Astrocyte (in vitro differentiated cells and primary cell): ENCODE results near the gene MAML2. TPM values are rescaled to one million over a fixed set of nuclear protein-coding genes. Genes with fewer than 3 reads are reported as not detected.

Source experiments
- DNase-seq: peaks from one replicate; pipeline ENCODE4 v3.0.0-alpha.2; 2010; ENCODE audit warnings: low read depth
- FAIRE-seq: peaks from 2 replicates; lab custom pipeline; 2011; peaks lifted over from hg19 to GRCh38; lab: Jason Lieb, UNC
- H2AFZ ChIP-seq: 2 replicates; pipeline ENCODE4 v1.6.0; 2012; ENCODE audit warnings: low read depth, low read length, inconsistent platforms
- H3K27ac ChIP-seq: 2 replicates; pipeline ENCODE4 v1.5.1; 2011; ENCODE audit warnings: low read depth, low read length, inconsistent platforms
- H3K27me3 ChIP-seq: 2 replicates; pipeline ENCODE4 v1.6.0; 2011; ENCODE audit warnings: low read length, inconsistent platforms; ENCODE audit not compliant: insufficient read depth
- H3K36me3 ChIP-seq: 2 replicates; pipeline ENCODE4 v1.5.1; 2011; ENCODE audit warnings: low read length, inconsistent platforms; ENCODE audit not compliant: insufficient read depth
- H3K4me1 ChIP-seq: 2 replicates; pipeline ENCODE4 v1.5.1; 2011; ENCODE audit warnings: low read length, inconsistent platforms; ENCODE audit not compliant: insufficient read depth
- H3K4me2 ChIP-seq: 2 replicates; pipeline ENCODE4 v1.6.0; 2012; ENCODE audit warnings: low read length, inconsistent platforms
- H3K4me3 ChIP-seq: 2 replicates; pipeline ENCODE4 v1.5.1; 2011; ENCODE audit warnings: low read depth, mild to moderate bottlenecking, low read length, inconsistent platforms; ENCODE audit not compliant: insufficient read depth
- H3K79me2 ChIP-seq: 2 replicates; pipeline ENCODE4 v1.6.0; 2012; ENCODE audit warnings: mild to moderate bottlenecking, low read length, inconsistent platforms; ENCODE audit not compliant: insufficient read depth
- H3K9ac ChIP-seq: 2 replicates; pipeline ENCODE4 v1.6.0; 2012; ENCODE audit warnings: mild to moderate bottlenecking, low read length, inconsistent platforms
- H3K9me3 ChIP-seq: 2 replicates; pipeline ENCODE4 v1.5.1; 2012; ENCODE audit warnings: low read depth, mild to moderate bottlenecking, low read length, inconsistent platforms; ENCODE audit not compliant: insufficient read depth
- H4K20me1 ChIP-seq: 2 replicates; pipeline ENCODE4 v1.6.0; 2012; ENCODE audit warnings: low read length, inconsistent platforms; ENCODE audit not compliant: insufficient read depth
- H3K27ac Mint-ChIP-seq: one replicate; pipeline ENCODE4 v1.8.0; 2021; ENCODE audit warnings: mild to moderate bottlenecking, mixed read lengths; ENCODE audit not compliant: unreplicated experiment
- H3K27me3 Mint-ChIP-seq: one replicate; pipeline ENCODE4 v1.8.0; 2021; ENCODE audit warnings: low read depth, mixed read lengths; ENCODE audit not compliant: unreplicated experiment
- H3K36me3 Mint-ChIP-seq: one replicate; pipeline ENCODE4 v1.8.0; 2021; ENCODE audit warnings: low read depth, mixed read lengths; ENCODE audit not compliant: unreplicated experiment
- H3K4me1 Mint-ChIP-seq: one replicate; pipeline ENCODE4 v1.8.0; 2021; ENCODE audit warnings: low read depth, mixed read lengths; ENCODE audit not compliant: unreplicated experiment
- H3K4me3 Mint-ChIP-seq: one replicate; pipeline ENCODE4 v1.8.0; 2021; ENCODE audit warnings: mild to moderate bottlenecking, moderate library complexity, mixed read lengths; ENCODE audit not compliant: unreplicated experiment
- H3K9me3 Mint-ChIP-seq: one replicate; pipeline ENCODE4 v1.8.0; 2021; ENCODE audit warnings: mild to moderate bottlenecking, mixed read lengths; ENCODE audit not compliant: unreplicated experiment
- CTCF ChIP-seq: IDR thresholded peaks from 2 replicates; pipeline ENCODE4 v1.5.1; 2011; ENCODE audit warnings: low read depth, mild to moderate bottlenecking, inconsistent platforms, low read length, moderate library complexity; ENCODE audit not compliant: insufficient read depth
- EZH2 ChIP-seq: IDR thresholded peaks from 2 replicates; pipeline ENCODE4 v1.6.1; 2012; ENCODE audit warnings: mild to moderate bottlenecking, low read length, inconsistent platforms; ENCODE audit not compliant: insufficient read depth
- total RNA-seq: library from RNA; stranded (reverse); gene quantifications from 2 replicates; pipeline ENCODE4 v1.2.1, GENCODE V29; 2021

The MAML2 gene
- total RNA-seq, 1 donor from 2014 or later = 27.4 TPM

GRCh38 chr11:96265220-96265737 is 77.7 kb downstream of the MAML2 start:
- no peak for DNase-seq
- Histone ChIP-seq H2AFZ (no peak overlapping the region), H3K27me3 (no peaks in the 10 kb centered on the region), H3K36me3 (no peaks in the 10 kb centered on the region), H4K20me1 (peaks cover 9% of the 10 kb centered on the region), H3K4me1 (peaks cover 17% of the 10 kb centered on the region), H3K79me2 (peaks cover 56% of the 10 kb centered on the region), H3K9ac (no peak overlapping the region), H3K27ac (no peak overlapping the region), H3K9me3 (no peaks in the 10 kb centered on the region), H3K4me3 (no peak overlapping the region), H3K4me2 (no peak overlapping the region)
- Mint-ChIP-seq H3K4me3 (no peak overlapping the region), H3K36me3 (peaks cover 9% of the 10 kb centered on the region), H3K9me3 (no peaks in the 10 kb centered on the region), H3K27ac (no peak overlapping the region), H3K27me3 (no peaks in the 10 kb centered on the region), H3K4me1 (peaks cover 34% of the 10 kb centered on the region)
- TF ChIP-seq CTCF = no peak
- TF ChIP-seq EZH2 = no peak
- FAIRE-seq = no peak

GRCh38 chr11:96264364-96264763 is 78.6 kb downstream of the MAML2 start:
- no peak overlapping the region for H2AFZ ChIP-seq
- H3K79me2 ChIP-seq = peaks cover 53% of the 10 kb centered on the region
- TF ChIP-seq CTCF (no peak), EZH2 (no peak)
- H3K9me3 ChIP-seq = no peaks in the 10 kb centered on the region
- no peak overlapping the region for H3K4me3 ChIP-seq
- DNase-seq (peak; percentile 23), FAIRE-seq (no peak)
- peaks cover 42% of the 10 kb centered on the region for H3K4me1 Mint-ChIP-seq
- H3K36me3 ChIP-seq = no peaks in the 10 kb centered on the region
- H3K4me2 ChIP-seq = no peak overlapping the region
- H3K27me3 ChIP-seq = no peaks in the 10 kb centered on the region
- H3K27ac ChIP-seq = no peak overlapping the region
- H3K27ac Mint-ChIP-seq = peak overlapping the region; percentile 15
- peaks cover 26% of the 10 kb centered on the region for H3K4me1 ChIP-seq
- H3K4me3 Mint-ChIP-seq = no peak overlapping the region
- H3K9ac ChIP-seq = no peak overlapping the region
- H3K9me3 Mint-ChIP-seq = no peaks in the 10 kb centered on the region
- peaks cover 9% of the 10 kb centered on the region for H4K20me1 ChIP-seq
- H3K36me3 Mint-ChIP-seq = peaks cover 9% of the 10 kb centered on the region
- no peaks in the 10 kb centered on the region for H3K27me3 Mint-ChIP-seq

GRCh38 chr11:96263238-96263763 is 79.7 kb downstream of the MAML2 start:
- Mint-ChIP-seq H3K4me1 (peaks cover 53% of the 10 kb centered on the region), H3K27ac (no peak overlapping the region), H3K4me3 (no peak overlapping the region), H3K27me3 (no peaks in the 10 kb centered on the region), H3K36me3 (peaks cover 7% of the 10 kb centered on the region), H3K9me3 (no peaks in the 10 kb centered on the region)
- TF ChIP-seq CTCF (no peak), EZH2 (no peak)
- Histone ChIP-seq H3K79me2 (peaks cover 60% of the 10 kb centered on the region), H3K4me2 (no peak overlapping the region), H3K27ac (no peak overlapping the region), H3K9me3 (no peaks in the 10 kb centered on the region), H3K4me3 (no peak overlapping the region), H3K36me3 (no peaks in the 10 kb centered on the region), H3K27me3 (no peaks in the 10 kb centered on the region), H4K20me1 (peaks cover 9% of the 10 kb centered on the region), H2AFZ (no peak overlapping the region), H3K9ac (no peak overlapping the region), H3K4me1 (peaks cover 37% of the 10 kb centered on the region)
- no peak for FAIRE-seq
- DNase-seq = peak; percentile 78
